ENCODE measurements around the gene GPATCH8. TPM values are rescaled to one million over a fixed set of nuclear protein-coding genes. Genes with fewer than 3 reads are reported as not detected.
"Not testable (repeated sequence)": the region's sequence is repeated elsewhere in the genome, so short reads cannot be mapped to it uniquely, and the experiment has no call there.

The GPATCH8 gene
- total RNA-seq, 1 donor from 2014 or later: 23.8 TPM

- DNase-seq (ENCODE audit: low spot score): no peak
- intact Hi-C loops (cut with DNase I): no loop called here
Observed at GRCh38 chr17:44383861-44384260, 119.3 kb downstream of the GPATCH8 start.

- intact Hi-C loops (cut with DNase I): no loop called here
- no peak for DNase-seq (ENCODE audit: low spot score)
Observed at GRCh38 chr17:44383363-44383762, 119.8 kb downstream of the GPATCH8 start.

GRCh38 chr17:44382917-44383316 lies 120.3 kb downstream of the GPATCH8 start:
- intact Hi-C loops (cut with DNase I): no loop called here

GRCh38 chr17:44381810-44382305 lies 121.3 kb downstream of the GPATCH8 start:
- intact Hi-C loops (cut with DNase I): no loop called here
- DNase-seq (ENCODE audit: low spot score): no peak

More at GRCh38 chr17:44382917-44383316, 120.3 kb downstream of the GPATCH8 start:
- DNase-seq (ENCODE audit: low spot score): no peak

- DNase-seq (ENCODE audit: low spot score): no peak
Observed at GRCh38 chr17:44380767-44381166, 122.4 kb downstream of the GPATCH8 start.

GRCh38 chr17:44379887-44380286 lies 123.3 kb downstream of the GPATCH8 start:
- intact Hi-C loops (cut with DNase I): no loop called here
- no peak for DNase-seq (ENCODE audit: low spot score)

More at GRCh38 chr17:44380767-44381166, 122.4 kb downstream of the GPATCH8 start:
- intact Hi-C loops (cut with DNase I): no loop called here

GRCh38 chr17:44378171-44378705 lies 125.0 kb downstream of the GPATCH8 start:
- DNase-seq (ENCODE audit: low spot score): no peak

GRCh38 chr17:44376779-44377178 lies 126.4 kb downstream of the GPATCH8 start:
- no peak for DNase-seq (ENCODE audit: low spot score)
- intact Hi-C loops (cut with DNase I): no loop called here

More at GRCh38 chr17:44378171-44378705, 125.0 kb downstream of the GPATCH8 start:
- intact Hi-C loops (cut with DNase I): no loop called here

GRCh38 chr17:44376124-44376523 lies 127.1 kb downstream of the GPATCH8 start:
- no peak for DNase-seq (ENCODE audit: low spot score)
- intact Hi-C loops (cut with DNase I): no loop called here

- intact Hi-C loops (cut with DNase I): no loop called here
- DNase-seq (ENCODE audit: low spot score): peak; percentile 38
Observed at GRCh38 chr17:44375196-44376017, 127.8 kb downstream of the GPATCH8 start.

- DNase-seq (ENCODE audit: low spot score): peak; percentile 62
- intact Hi-C loops (cut with DNase I): no loop called here
Observed at GRCh38 chr17:44374306-44375195, 128.7 kb downstream of the GPATCH8 start.

GRCh38 chr17:44372036-44372435 lies 131.2 kb downstream of the GPATCH8 start:
- intact Hi-C loops (cut with DNase I): no loop called here
- no peak for DNase-seq (ENCODE audit: low spot score)

- intact Hi-C loops (cut with DNase I); DNase-seq (ENCODE audit: low spot score): not testable (repeated sequence)
Observed at GRCh38 chr17:44369414-44370023, 133.7 kb downstream of the GPATCH8 start.

- DNase-seq (ENCODE audit: low spot score); intact Hi-C loops (cut with DNase I): not testable (repeated sequence)
Observed at GRCh38 chr17:44368391-44369243, 134.6 kb downstream of the GPATCH8 start.

- no peak for DNase-seq (ENCODE audit: low spot score)
- intact Hi-C loops (cut with DNase I): no loop called here
Observed at GRCh38 chr17:44367231-44367979, 135.8 kb downstream of the GPATCH8 start.

- DNase-seq (ENCODE audit: low spot score); intact Hi-C loops (cut with DNase I): not testable (repeated sequence)
Observed at GRCh38 chr17:44365051-44365450, 138.2 kb downstream of the GPATCH8 start.

- DNase-seq (ENCODE audit: low spot score): peak; percentile 84
- intact Hi-C loops (cut with DNase I): no loop called here
Observed at GRCh38 chr17:44363613-44364159, 139.5 kb downstream of the GPATCH8 start, which contains the start of gene FAM171A2. TSS of gene FAM171A2 (minus strand) at chr17:44363853. CDS start at chr17:44363714, 139 bp downstream.

Data from cardiac septum (tissue), 1 donor.